ENCODE measurements around the gene LRP5. TPM values are rescaled to one million over a fixed set of nuclear protein-coding genes. Genes with fewer than 3 reads are reported as not detected.

Gene LRP5
- total RNA-seq, 4 donors from 2014 or later, result 27.3 to 60.1 (median 35.0) TPM

DNA sequence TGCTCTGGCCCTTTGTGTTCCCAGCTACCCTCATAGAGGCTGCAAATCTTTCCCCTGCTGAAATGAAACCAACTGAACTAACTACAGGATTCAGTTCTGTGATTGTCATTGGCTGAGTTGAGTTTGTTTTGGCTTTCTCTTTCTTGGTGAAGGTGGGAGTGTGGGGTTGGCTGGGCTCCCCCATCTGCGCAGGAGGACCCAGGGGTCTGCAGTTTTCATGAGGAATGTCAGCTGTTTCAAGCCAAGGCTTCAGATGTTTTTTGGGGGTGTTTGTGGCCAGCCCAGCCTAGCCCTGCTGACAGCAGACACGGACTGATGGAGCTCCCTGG lies 34.0 kb downstream of the LRP5 start:
- TF ChIP-seq, protein P1, sequence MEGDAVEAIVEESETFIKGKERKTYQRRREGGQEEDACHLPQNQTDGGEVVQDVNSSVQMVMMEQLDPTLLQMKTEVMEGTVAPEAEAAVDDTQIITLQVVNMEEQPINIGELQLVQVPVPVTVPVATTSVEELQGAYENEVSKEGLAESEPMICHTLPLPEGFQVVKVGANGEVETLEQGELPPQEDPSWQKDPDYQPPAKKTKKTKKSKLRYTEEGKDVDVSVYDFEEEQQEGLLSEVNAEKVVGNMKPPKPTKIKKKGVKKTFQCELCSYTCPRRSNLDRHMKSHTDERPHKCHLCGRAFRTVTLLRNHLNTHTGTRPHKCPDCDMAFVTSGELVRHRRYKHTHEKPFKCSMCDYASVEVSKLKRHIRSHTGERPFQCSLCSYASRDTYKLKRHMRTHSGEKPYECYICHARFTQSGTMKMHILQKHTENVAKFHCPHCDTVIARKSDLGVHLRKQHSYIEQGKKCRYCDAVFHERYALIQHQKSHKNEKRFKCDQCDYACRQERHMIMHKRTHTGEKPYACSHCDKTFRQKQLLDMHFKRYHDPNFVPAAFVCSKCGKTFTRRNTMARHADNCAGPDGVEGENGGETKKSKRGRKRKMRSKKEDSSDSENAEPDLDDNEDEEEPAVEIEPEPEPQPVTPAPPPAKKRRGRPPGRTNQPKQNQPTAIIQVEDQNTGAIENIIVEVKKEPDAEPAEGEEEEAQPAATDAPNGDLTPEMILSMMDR (IDR thresholded peaks at IDR 0.05), result no peak
- TF ChIP-seq POLR2AphosphoS5 (IDR thresholded peaks at IDR 0.05), result no peak
- TF ChIP-seq POLR2A (IDR thresholded peaks at IDR 0.05), result no peak
- no peak for TF ChIP-seq EP300 (IDR thresholded peaks at IDR 0.05)
- Histone ChIP-seq H3K36me3 (no peaks in the 10 kb centered on the region), H3K27me3 (no peaks in the 10 kb centered on the region), H3K27ac (peak overlapping the region; percentile 48), H3K9me3 (no peaks in the 10 kb centered on the region), H3K4me3 (peak overlapping the region; percentile 10), H3K4me1 (peaks cover 58% of the 10 kb centered on the region)
- WGBS, result 60% methylated on average over 1 of the region's 2 CpGs
- no peak for DNase-seq (ENCODE audit: low spot score in 2 of 2)

DNA sequence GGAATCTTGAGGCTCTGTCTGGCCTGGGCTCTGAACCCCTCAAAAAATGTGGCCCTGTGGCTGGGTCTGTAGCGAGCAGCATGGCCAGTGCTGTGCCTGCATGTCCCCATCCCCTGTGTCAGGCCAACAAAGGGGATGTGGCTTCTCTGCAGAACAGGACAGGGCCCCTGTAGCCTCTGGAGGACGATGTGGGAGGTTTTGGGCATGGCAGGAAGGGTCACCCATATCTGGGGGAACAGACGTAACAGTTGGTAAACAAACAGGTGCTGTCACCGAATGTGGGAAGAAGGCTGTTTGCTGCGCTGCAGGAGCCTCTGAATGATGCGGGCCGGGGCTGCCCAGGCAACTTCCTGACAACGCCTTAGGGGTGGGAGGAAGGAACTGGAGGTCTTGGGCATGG lies 35.0 kb downstream of the LRP5 start:
- no peak for DNase-seq (ENCODE audit: low spot score in 2 of 2)
- H3K27ac ChIP-seq, result no peak overlapping the region
- TF ChIP-seq EP300 (IDR thresholded peaks at IDR 0.05) (no peak), POLR2AphosphoS5 (IDR thresholded peaks at IDR 0.05) (no peak), POLR2A (IDR thresholded peaks at IDR 0.05) (no peak)
- TF ChIP-seq, protein P1 (IDR thresholded peaks at IDR 0.05), result no peak
- no peak overlapping the region for H3K4me3 ChIP-seq
- no peaks in the 10 kb centered on the region for H3K27me3 ChIP-seq
- no peaks in the 10 kb centered on the region for H3K9me3 ChIP-seq
- H3K36me3 ChIP-seq, result no peaks in the 10 kb centered on the region
- peaks cover 49% of the 10 kb centered on the region for H3K4me1 ChIP-seq
- WGBS, result 86% methylated on average over 7 of the region's 8 CpGs

DNA sequence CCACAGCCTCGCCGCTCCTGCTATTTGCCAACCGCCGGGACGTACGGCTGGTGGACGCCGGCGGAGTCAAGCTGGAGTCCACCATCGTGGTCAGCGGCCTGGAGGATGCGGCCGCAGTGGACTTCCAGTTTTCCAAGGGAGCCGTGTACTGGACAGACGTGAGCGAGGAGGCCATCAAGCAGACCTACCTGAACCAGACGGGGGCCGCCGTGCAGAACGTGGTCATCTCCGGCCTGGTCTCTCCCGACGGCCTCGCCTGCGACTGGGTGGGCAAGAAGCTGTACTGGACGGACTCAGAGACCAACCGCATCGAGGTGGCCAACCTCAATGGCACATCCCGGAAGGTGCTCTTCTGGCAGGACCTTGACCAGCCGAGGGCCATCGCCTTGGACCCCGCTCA lies 35.5 kb downstream of the LRP5 start:
- Histone ChIP-seq H3K4me3 (no peak overlapping the region), H3K4me1 (peaks cover 44% of the 10 kb centered on the region), H3K36me3 (no peaks in the 10 kb centered on the region), H3K27me3 (no peaks in the 10 kb centered on the region), H3K9me3 (no peaks in the 10 kb centered on the region), H3K27ac (no peak overlapping the region)
- WGBS, result 100% methylated on average over 9 of the region's 32 CpGs
- no peak for DNase-seq (ENCODE audit: low spot score in 2 of 2)
- TF ChIP-seq EP300 (IDR thresholded peaks at IDR 0.05) (no peak), POLR2AphosphoS5 (IDR thresholded peaks at IDR 0.05) (no peak), POLR2A (IDR thresholded peaks at IDR 0.05) (no peak)
- TF ChIP-seq, protein P1 (IDR thresholded peaks at IDR 0.05), result no peak

DNA sequence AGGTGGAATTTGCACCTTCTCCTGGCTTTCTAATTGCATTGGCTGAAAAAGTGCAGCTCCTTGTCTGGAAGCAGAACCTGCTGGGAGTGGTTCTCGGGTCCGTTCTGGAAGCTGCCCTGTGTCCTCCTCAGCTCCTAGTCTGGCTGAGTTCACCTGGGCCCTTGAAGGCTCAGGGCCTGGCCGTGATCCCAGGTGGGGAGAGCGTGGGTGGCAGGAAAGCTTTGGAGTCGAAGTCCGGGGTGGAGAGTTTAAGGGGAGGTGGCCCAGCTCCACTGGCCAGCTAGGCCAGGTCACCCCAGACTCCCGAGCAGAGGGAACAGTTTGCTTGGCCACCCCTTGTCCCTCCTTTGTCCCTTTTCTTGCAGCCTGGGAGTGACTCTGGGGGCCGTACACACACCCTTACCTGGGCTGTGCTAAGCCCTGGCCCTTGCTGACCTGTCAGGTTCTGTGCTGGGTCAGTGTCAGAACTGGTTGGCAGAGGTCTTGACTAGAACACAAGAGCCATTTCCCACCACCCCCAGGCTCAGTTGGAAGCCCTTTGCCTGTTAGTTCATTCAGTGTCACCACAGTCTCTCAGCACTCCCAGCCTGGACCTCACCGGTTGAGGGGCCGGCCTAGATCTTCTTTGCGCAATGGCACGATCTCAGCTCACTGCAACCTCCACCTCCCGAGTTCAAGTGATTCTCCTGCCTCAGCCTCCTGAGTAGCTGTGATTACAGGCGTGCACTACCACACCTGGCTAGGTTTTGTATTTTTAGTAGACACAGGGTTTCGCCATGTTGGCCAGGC lies 37.3 kb downstream of the LRP5 start:
- WGBS, result 75% methylated on average over 9 of the region's 15 CpGs
- DNase-seq (ENCODE audit: low spot score in 2 of 2), result no peak
- no peak overlapping the region for H3K4me3 ChIP-seq
- H3K36me3 ChIP-seq, result no peaks in the 10 kb centered on the region
- no peaks in the 10 kb centered on the region for H3K9me3 ChIP-seq
- H3K27ac ChIP-seq, result no peak overlapping the region
- TF ChIP-seq, protein P1 (IDR thresholded peaks at IDR 0.05), result no peak
- TF ChIP-seq POLR2AphosphoS5 (IDR thresholded peaks at IDR 0.05) (no peak), POLR2A (IDR thresholded peaks at IDR 0.05) (no peak), EP300 (IDR thresholded peaks at IDR 0.05) (no peak)
- peaks cover 44% of the 10 kb centered on the region for H3K4me1 ChIP-seq
- H3K27me3 ChIP-seq, result no peaks in the 10 kb centered on the region

DNA sequence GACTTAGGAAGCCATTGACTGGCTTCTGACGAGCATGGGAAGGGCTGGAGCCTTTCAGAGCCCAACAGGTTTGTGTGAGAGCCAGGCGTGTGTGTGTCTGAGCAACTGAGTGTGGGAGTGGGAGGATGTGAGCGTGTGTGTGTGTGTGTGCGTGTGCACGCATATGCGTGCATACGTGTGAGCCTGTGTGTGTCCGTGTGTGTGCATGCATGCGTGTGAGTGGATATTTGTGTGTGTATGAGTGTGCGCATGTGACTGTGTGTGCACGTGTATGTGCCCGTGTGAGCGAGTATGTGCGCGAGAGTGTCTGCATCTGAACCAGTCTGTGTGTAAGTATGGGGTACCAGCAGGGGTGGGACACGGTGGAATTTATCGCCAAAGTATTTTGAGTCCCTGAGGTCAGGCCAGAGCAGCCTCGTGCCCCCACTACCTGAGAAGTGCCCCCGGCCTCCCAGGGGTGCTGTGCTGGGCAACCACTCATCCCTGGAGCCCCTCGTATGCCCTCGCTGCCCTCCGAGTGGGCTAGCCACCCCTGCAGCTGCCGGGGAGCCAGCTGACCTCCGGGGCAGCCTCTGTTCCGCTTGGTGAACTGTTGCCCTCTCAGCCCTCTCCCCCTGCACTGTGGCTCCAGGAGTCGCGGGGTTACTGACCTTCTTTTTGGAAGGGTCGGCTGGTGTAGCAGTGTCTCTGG lies 38.5 kb downstream of the LRP5 start:
- 88% methylated on average over 21 of the region's 28 CpGs for WGBS
- peaks cover 49% of the 10 kb centered on the region for H3K4me1 ChIP-seq

More for the DNA sequence above, 38.5 kb downstream of the LRP5 start:
- Histone ChIP-seq H3K36me3 (no peaks in the 10 kb centered on the region), H3K4me3 (no peak overlapping the region), H3K27ac (no peak overlapping the region), H3K9me3 (no peaks in the 10 kb centered on the region), H3K27me3 (no peaks in the 10 kb centered on the region)
- no peak for TF ChIP-seq POLR2A (IDR thresholded peaks at IDR 0.05)
- TF ChIP-seq EP300 (IDR thresholded peaks at IDR 0.05), result no peak
- TF ChIP-seq POLR2AphosphoS5 (IDR thresholded peaks at IDR 0.05), result no peak
- TF ChIP-seq, protein P1 (IDR thresholded peaks at IDR 0.05), result no peak
- DNase-seq (ENCODE audit: low spot score in 2 of 2), result no peak

Measured in suprapubic skin (tissue), 4 donors.